Spleen (tissue), 11 donors: ENCODE results near the gene NPHS1. TPM values are rescaled to one million over a fixed set of nuclear protein-coding genes. Genes with fewer than 3 reads are reported as not detected.

Experiments used
- DNase-seq: peaks from one replicate; pipeline ENCODE4 v3.0.0-alpha.2; 2020
- H3K27ac ChIP-seq, 8 donors: fragments of 200-600 bp; sonication (generic) in 7 of 8; 1 replicate in 4 of 8; 2 replicates in 4 of 8; pipeline versions ENCODE4 v1.5.0 to v1.8.0; 2016 to 2021; ENCODE audit warnings: inconsistent platforms in 4 of 8, mild to moderate bottlenecking in 4 of 8, moderate library complexity in 1 of 8
- H3K27me3 ChIP-seq, 7 donors: fragments of 200-600 bp; sonication (generic) in 6 of 7; replicated peaks in 1 of 7; 1 replicate in 4 of 7; 2 replicates in 3 of 7; pipeline versions ENCODE4 v1.5.0 to v1.8.0; 2016 to 2021; ENCODE audit warnings: inconsistent platforms in 3 of 7, mild to moderate bottlenecking in 1 of 7
- H3K36me3 ChIP-seq, 6 donors: fragments of 200-600 bp; sonication (generic) in 5 of 6; 1 replicate in 4 of 6; 2 replicates in 2 of 6; pipeline versions ENCODE4 v1.5.0 to v1.8.0; 2016 to 2021; ENCODE audit warnings: inconsistent platforms in 2 of 6
- H3K4me1 ChIP-seq, 6 donors: fragments of 200-600 bp; sonication (generic) in 5 of 6; 1 replicate in 3 of 6; 2 replicates in 3 of 6; pipeline versions ENCODE4 v1.5.0 to v1.8.0; 2016 to 2021; ENCODE audit warnings: inconsistent platforms in 3 of 6
- H3K4me3 ChIP-seq, 8 donors: fragments of 200-600 bp; sonication (generic) in 7 of 8; 1 replicate in 4 of 8; 2 replicates in 4 of 8; pipeline versions ENCODE4 v1.5.0 to v1.8.0; 2016 to 2021; ENCODE audit warnings: inconsistent platforms in 4 of 8, mild to moderate bottlenecking in 4 of 8, moderate library complexity in 2 of 8
- H3K9me3 ChIP-seq, 8 donors: fragments of 200-600 bp; sonication (generic) in 7 of 8; 1 replicate in 4 of 8; 2 replicates in 4 of 8; pipeline versions ENCODE4 v1.5.0 to v1.8.0; 2016 to 2021; ENCODE audit warnings: inconsistent platforms in 4 of 8
- POLR2A ChIP-seq, 3 donors: fragments of 450-650 bp; IDR thresholded peaks; one replicate each; pipeline ENCODE4 v1.5.1; 2017; ENCODE audit warnings: antibody characterized with exemption in 3 of 3, mild to moderate bottlenecking in 1 of 3
- POLR2AphosphoS5 ChIP-seq, 3 donors: sonication (generic); formaldehyde crosslinking; IDR thresholded peaks; one replicate each; pipeline ENCODE4 v1.5.1; 2017; ENCODE audit warnings: antibody characterized with exemption in 3 of 3
- WGBS, 5 donors: extraction: QIAGEN DNeasy Blood & Tissue Kit in 3 of 5; methylation state at CpG; one replicate each; pipeline versions ENCODE4 v1.1.5 to v1.1.7; 2013 to 2018; 5-methylcytosine and 5-hydroxymethylcytosine counted together
- intact Hi-C: fragments of 100-400 bp; cut with DNase I; formaldehyde crosslinking; loops from one replicate; pipeline ENCODE4 v1.15.0; 2023; ENCODE audit warnings: low total_unique reads
- polyA plus RNA-seq, 3 donors: library from polyadenylated mRNA; stranded (reverse); fragments of 200-250 nt; gene quantifications; one replicate each; pipeline ENCODE4 v1.2.1, GENCODE V29; 2013
- total RNA-seq, 7 donors: library from RNA; depleted of rRNA in 3 of 7; stranded (reverse); fragments of >200 nt in 3 of 7; fragmentation: NEBNext Ultra II Directional in 4 of 7; extraction: Animal tissue kit (Norgen Biotek cat#: 25700) in 4 of 7; gene quantifications; one replicate each; pipeline versions ENCODE4 v1.1.0 to v1.2.1, GENCODE V29; 2016 to 2021
- TF ChIP-seq, protein P1 (sequence below), 11 experiments: fragments of 200-600 bp in 7 of 11; fragments of 450-650 bp in 4 of 11; sonication (generic) in 4 of 11; IDR thresholded peaks in 8 of 11; conservative IDR thresholded peaks in 3 of 11; 1 replicate in 7 of 11; 2 replicates in 4 of 11; pipeline versions ENCODE4 v1.4.0 to v1.8.0; 2016 to 2021; ENCODE audit warnings: antibody characterized with exemption in 11 of 11, inconsistent platforms in 4 of 11, mild to moderate bottlenecking in 1 of 11
- donor health status: healthy with polysubstance abuse.
- donor health status: DM: no; HTN: no; CAD: no; lungs with moderate emphysema.
- donor health status: DM: no; HTN: no; CAD: no.
- donor health status: Bipolar disorder and iron deficiency.
- donor health status: healthy.
- donor health status: DM: no; HTN: no; CAD: no.
- donor health status: DM: yes; HTN: yes; CAD: no.

Gene NPHS1
- total and polyA plus RNA-seq, 10 donors = 0.10 to 0.60 (median 0.20) TPM; not detected in 5

- intact Hi-C loops = no loop called here
- Histone ChIP-seq H3K9me3 (no peaks in the 10 kb centered on the region), H3K27me3 (peaks cover 0 to 23% (median 0%) of the 10 kb centered on the region in 7 donors), H3K4me3 (no peak overlapping the region), H3K27ac (no peak overlapping the region), H3K36me3 (peaks cover 0 to 54% (median 9%) of the 10 kb centered on the region in 6 donors), H3K4me1 (no peaks in the 10 kb centered on the region)
- no peak for DNase-seq
- WGBS, 5 donors = 91 to 95% (median 94%) methylated on average over 7 to 15 of the region's 15 CpGs
- TF ChIP-seq POLR2AphosphoS5 (IDR thresholded peaks at IDR 0.05) = no peak
- no peak for TF ChIP-seq POLR2A (IDR thresholded peaks at IDR 0.05)
- TF ChIP-seq, protein P1, sequence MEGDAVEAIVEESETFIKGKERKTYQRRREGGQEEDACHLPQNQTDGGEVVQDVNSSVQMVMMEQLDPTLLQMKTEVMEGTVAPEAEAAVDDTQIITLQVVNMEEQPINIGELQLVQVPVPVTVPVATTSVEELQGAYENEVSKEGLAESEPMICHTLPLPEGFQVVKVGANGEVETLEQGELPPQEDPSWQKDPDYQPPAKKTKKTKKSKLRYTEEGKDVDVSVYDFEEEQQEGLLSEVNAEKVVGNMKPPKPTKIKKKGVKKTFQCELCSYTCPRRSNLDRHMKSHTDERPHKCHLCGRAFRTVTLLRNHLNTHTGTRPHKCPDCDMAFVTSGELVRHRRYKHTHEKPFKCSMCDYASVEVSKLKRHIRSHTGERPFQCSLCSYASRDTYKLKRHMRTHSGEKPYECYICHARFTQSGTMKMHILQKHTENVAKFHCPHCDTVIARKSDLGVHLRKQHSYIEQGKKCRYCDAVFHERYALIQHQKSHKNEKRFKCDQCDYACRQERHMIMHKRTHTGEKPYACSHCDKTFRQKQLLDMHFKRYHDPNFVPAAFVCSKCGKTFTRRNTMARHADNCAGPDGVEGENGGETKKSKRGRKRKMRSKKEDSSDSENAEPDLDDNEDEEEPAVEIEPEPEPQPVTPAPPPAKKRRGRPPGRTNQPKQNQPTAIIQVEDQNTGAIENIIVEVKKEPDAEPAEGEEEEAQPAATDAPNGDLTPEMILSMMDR (IDR thresholded peaks at IDR 0.05 in 8 of 11, conservative IDR thresholded peaks at IDR 0.05 in 3 of 11) = no peak
These were observed 65.0 kb downstream of the NPHS1 start for GRCh38 chr19:35787227-35787799.

GRCh38 chr19:35786299-35787160 is 65.8 kb downstream of the NPHS1 start:
- intact Hi-C loops = no loop called here
- DNase-seq = no peak
- 94 to 97% (median 95%) methylated on average over 26 to 31 of the region's 31 CpGs for WGBS, 5 donors
- Histone ChIP-seq H3K27me3 (peaks cover 0 to 15% (median 0%) of the 10 kb centered on the region in 7 donors), H3K4me3 (no peak overlapping the region), H3K9me3 (no peaks in the 10 kb centered on the region), H3K36me3 (peaks cover 0 to 62% (median 14%) of the 10 kb centered on the region in 6 donors), H3K27ac (no peak overlapping the region), H3K4me1 (no peaks in the 10 kb centered on the region)
- TF ChIP-seq POLR2A (IDR thresholded peaks at IDR 0.05) (no peak), POLR2AphosphoS5 (IDR thresholded peaks at IDR 0.05) (no peak)

DNA sequence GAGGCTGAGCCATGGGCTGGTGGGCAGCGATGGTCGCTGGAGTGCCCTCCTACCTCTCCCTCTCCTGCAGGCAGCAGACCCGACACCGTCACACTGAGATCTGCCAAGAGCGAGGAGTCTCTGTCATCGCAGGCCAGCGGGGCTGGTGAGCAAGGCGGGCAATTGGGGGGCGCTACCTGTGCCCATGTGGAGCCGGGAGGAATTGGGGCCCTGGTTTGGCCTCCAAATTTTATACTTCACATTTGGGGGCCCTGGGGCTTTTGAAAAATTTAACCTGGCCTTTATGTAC is 67.0 kb downstream of the NPHS1 start:
- Histone ChIP-seq H3K36me3 (peaks cover 0 to 74% (median 25%) of the 10 kb centered on the region in 6 donors), H3K4me1 (no peaks in the 10 kb centered on the region), H3K27me3 (peaks cover 0 to 3% (median 0%) of the 10 kb centered on the region in 7 donors), H3K9me3 (no peaks in the 10 kb centered on the region), H3K27ac (no peak overlapping the region), H3K4me3 (no peak overlapping the region)
- intact Hi-C loops = no loop called here
- no peak for DNase-seq
- TF ChIP-seq, protein P1 (IDR thresholded peaks at IDR 0.05 in 8 of 11, conservative IDR thresholded peaks at IDR 0.05 in 3 of 11) = no peak
- TF ChIP-seq POLR2AphosphoS5 (IDR thresholded peaks at IDR 0.05) = no peak
- 93 to 95% (median 94%) methylated on average over 4 to 10 of the region's 10 CpGs for WGBS, 5 donors

DNA sequence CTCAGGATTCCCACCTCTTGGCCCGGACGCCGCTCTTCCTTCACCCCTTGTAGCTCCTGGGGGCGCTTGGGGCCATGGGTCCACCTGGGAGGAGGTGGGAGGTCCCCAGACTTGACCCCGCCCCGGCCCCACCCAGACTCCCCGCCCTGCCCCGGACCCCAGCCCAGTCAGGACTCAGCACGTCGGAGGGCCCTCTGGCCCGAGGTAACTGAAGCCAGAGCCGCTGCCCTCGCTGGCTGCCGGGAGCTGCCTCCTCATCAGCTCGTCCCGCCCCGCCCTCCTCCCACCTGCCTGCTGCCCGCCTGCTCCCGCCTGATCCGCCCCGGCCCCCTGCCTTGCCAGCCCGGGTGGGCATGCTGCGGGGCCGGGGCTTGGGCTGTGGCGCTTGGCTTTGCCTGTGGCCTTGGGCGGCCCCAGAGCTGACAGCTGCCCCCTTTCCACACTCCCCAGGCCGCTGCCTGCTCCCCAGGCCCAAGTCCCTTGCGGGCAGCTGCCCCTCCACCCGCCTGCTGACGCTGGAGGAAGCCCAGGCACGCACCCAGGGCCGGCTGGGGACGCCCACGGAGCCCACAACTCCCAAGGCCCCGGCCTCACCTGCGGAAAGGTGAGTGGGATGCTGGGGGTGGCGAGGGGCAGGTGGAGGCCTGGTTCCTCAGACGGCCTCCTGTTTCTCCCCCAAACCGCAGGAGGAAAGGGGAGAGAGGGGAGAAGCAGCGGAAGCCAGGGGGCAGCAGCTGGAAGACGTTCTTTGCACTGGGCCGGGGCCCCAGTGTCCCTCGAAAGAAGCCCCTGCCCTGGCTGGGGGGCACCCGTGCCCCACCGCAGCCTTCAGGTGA is 67.6 kb downstream of the NPHS1 start:
- TF ChIP-seq POLR2AphosphoS5 (IDR thresholded peaks at IDR 0.05) (no peak), POLR2A (IDR thresholded peaks at IDR 0.05) (no peak)
- TF ChIP-seq, protein P1 (IDR thresholded peaks at IDR 0.05 in 8 of 11, conservative IDR thresholded peaks at IDR 0.05 in 3 of 11) = no peak
- Histone ChIP-seq H3K4me3 (no peak overlapping the region), H3K36me3 (peaks cover 0 to 80% (median 28%) of the 10 kb centered on the region in 6 donors), H3K27me3 (no peaks in the 10 kb centered on the region), H3K27ac (no peak overlapping the region), H3K4me1 (no peaks in the 10 kb centered on the region), H3K9me3 (no peaks in the 10 kb centered on the region)
- no peak for DNase-seq
- 80 to 93% (median 93%) methylated on average over 30 to 45 of the region's 45 CpGs for WGBS, 5 donors
- intact Hi-C loops = no loop called here
